Posterior vena cava (tissue), 2 donors: ENCODE data around the gene DGLUCY. TPM values are rescaled to one million over a fixed set of nuclear protein-coding genes. Genes with fewer than 3 reads are reported as not detected.
"Not testable (repeated sequence)": the region's sequence is repeated elsewhere in the genome, so short reads cannot be mapped to it uniquely, and the experiment has no call there.

ENCODE experiments used
- DNase-seq: peaks from one replicate; pipeline ENCODE4 v3.0.0-alpha.2; 2020; ENCODE audit warnings: low spot score
- intact Hi-C, 2 donors: fragments of 100-400 bp; cut with DNase I; formaldehyde crosslinking; loops; one replicate each; pipeline versions ENCODE4 v1.14.1 to v1.14.2; 2022 to 2023
- total RNA-seq, 2 donors: library from RNA; stranded (reverse); fragmentation: NEBNext Ultra II Directional; extraction: Animal tissue kit (Norgen Biotek cat#: 25700); gene quantifications; one replicate each; pipeline ENCODE4 v1.2.1, GENCODE V29; 2021
- donor health status: DM: yes; HTN: yes; CAD: no.
- donor health status: DM: yes; HTN: yes; CAD: no.

The DGLUCY gene
- total RNA-seq, 2 donors from 2014 or later, result 36.2 to 44.4 TPM

- intact Hi-C loops, result no loop called here
- DNase-seq, result no peak
Measured at GRCh38 chr14:91223028-91223783, 109.3 kb downstream of the DGLUCY start.

- intact Hi-C loops, result no loop called here
- no peak for DNase-seq
Measured at GRCh38 chr14:91225025-91225424, 111.2 kb downstream of the DGLUCY start.

GRCh38 chr14:91226360-91226759 is 112.5 kb downstream of the DGLUCY start:
- intact Hi-C loops, DNase-seq: not testable (repeated sequence)

DNA sequence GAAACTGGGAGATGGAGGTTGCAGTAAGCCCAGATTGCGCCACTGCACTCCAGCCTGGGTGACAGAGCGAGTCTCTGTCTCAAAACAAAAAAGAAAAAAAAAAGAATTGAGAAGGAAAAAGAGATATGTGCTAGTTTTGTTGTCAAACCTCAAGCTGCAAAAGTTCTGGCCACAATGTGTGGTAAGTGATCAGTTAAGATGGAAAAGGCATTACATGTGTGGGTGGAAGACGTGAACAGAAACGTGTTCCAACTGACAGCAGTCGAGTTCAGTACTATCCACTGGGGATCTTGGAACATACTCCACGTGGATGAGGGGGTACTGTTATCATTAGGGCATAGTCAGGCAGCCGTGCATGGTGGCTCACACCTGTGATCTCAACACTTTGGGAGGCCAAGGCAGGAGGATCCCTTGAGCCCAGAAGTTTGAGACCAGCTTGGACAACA is 113.3 kb downstream of the DGLUCY start:
- no peak for DNase-seq
- intact Hi-C loops, result no loop called here

- DNase-seq, result peak; percentile 64
- intact Hi-C loops, result no loop called here
Measured at GRCh38 chr14:91228112-91229004, 114.5 kb downstream of the DGLUCY start.

DNA sequence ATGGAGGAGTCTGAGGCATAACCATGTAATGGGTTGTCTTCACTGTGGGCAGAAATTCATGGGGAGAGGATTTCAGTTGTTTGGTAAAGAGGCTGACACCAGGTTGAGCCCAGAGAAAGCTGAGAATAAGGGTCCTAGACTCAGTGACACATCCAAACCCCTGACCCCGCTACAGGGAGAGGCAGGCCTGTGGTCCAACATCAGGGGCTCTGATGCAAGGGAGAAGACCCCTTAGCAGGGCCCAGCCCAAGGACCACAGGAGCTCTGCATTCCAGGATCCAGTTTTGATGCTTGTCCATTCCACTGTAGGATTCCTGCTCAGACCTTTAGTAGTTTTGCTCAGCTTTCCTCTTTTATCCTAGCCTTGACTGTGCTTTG is 115.1 kb downstream of the DGLUCY start:
- intact Hi-C loops, result no loop called here
- peak; percentile 47 for DNase-seq

DNA sequence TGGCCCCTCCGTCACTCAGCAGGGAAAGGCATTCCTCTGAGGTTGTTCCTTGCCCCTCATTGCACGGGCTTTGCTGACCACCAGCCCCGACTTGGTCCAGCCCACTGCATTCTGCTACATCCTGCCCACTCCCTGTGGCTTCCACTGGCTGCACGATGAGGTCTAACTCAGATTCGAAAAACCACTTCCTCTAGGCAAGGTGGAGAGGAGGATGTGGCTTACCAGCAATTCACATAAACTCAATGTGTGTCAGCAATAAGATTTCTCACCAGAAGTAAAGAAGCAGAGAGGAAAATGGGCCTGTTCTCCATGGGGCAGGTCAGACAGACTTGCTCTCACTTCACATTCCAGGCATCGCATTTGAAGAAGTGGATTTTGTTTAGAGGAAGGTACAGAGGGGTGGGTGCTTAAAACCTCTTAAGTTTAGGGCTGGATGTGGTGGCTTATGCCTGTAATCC is 115.9 kb downstream of the DGLUCY start:
- intact Hi-C loops, result no loop called here
- DNase-seq, result no peak

GRCh38 chr14:91230397-91231035 is 116.6 kb downstream of the DGLUCY start:
- intact Hi-C loops, result no loop called here
- no peak for DNase-seq

- intact Hi-C loops, result no loop called here
- no peak for DNase-seq
Measured at GRCh38 chr14:91231446-91231845, 117.6 kb downstream of the DGLUCY start.

GRCh38 chr14:91232052-91232451 is 118.2 kb downstream of the DGLUCY start:
- DNase-seq, result no peak
- intact Hi-C loops, result no loop called here

DNA sequence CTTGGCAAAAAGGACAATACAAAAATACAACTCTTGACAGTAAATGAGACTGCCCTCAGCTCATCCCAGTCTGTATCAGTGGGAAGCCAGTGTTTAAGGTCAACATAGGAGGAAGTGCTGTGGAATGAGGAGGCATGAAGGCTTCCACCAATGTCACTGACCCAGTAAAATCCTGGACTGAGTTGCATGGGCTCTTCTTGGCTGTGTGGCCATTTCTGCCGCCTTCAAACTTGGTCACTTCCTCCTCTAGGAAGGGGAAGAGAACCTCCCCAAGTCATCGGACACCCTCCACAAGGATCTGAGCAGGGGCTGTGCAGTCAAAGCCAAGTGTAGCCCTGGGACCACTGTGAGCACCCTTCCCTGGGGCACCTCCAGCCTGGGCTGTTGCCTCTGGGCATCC is 118.7 kb downstream of the DGLUCY start:
- intact Hi-C loops, result no loop called here
- no peak for DNase-seq

DNA sequence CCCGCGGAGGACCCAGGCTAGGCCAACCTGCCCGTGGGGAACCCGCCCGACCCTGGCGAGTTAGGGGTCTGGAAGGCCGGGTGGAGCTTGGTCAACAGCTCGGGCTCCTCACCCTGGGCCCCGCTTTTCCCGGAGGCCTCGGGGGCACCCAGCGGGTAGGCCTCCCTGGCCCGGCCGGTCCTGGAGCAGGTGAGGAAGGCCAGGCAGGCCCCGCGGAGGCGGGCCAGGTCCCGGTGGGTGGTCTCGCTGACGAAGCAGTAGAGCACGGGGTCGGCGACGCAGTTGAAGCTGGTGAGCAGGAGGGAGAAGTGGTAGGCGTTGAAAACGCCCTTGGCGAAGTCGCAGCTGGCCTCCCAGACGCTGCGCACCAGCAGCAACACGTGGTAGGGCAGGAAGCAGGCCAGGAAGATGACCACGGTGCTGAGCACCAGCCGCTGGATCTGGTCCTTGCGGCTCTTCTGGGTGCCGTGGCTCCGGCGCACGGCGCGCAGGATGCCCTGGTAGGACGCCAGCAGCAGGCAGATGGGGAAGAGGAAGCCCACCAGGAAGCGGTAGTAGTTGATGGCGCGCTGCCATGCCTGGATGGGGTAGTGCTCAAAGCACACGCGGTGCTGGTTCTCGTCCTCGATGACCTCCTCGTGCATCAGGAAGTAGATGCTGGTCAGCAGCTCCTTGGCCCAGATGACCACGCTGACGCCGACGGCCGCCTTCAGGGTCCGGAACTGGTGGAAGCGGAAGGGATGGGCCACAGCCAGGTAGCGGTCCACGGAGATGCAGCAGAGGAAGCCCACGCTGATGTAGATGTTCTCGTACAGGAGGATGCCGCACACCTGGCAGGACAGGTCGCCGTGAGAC is 120.3 kb downstream of the DGLUCY start:
- intact Hi-C loops, result no loop called here
- DNase-seq, result no peak

DNA sequence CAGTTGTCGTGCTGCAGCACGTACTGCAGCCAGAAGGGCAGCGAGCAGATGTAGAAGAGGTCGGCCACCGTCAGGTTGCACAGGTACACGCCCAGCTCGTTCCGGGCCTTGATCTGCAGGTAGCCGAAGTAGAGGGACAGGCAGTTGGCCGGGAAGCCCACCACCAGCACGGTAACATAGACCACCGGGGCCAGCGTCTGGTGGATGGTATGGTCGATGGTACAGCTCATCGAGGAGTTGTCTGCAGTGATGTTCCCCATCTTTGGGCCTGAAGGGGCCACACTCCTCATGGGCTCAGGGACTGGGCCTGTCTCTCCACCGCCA is 120.9 kb downstream of the DGLUCY start:
- no peak for DNase-seq
- intact Hi-C loops, result no loop called here

DNA sequence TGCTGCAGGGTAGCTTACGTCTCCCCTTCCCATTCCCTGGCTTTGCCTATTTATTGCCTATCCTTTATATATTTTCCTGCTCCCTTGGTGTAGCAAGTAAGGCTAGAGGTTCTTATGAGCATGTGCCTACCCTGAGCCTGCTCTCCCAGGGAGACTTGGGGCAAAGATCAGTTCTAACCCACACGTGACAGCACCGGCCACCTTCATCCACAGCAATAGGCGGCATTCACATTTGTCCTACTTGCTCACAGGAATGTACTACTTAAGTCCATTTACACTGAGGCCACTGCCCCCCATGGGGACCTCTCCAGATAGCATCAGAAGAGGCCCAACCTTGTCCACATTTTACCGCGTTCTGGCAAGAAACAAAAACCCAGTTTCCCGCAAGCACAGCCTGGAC is 122.0 kb downstream of the DGLUCY start:
- DNase-seq, result no peak
- intact Hi-C loops, result no loop called here

GRCh38 chr14:91237219-91237618 is 123.3 kb downstream of the DGLUCY start:
- intact Hi-C loops, result no loop called here

GRCh38 chr14:91238085-91238484 is 124.2 kb downstream of the DGLUCY start:
- intact Hi-C loops, result no loop called here
- no peak for DNase-seq

More at GRCh38 chr14:91237219-91237618, 123.3 kb downstream of the DGLUCY start:
- no peak for DNase-seq

DNA sequence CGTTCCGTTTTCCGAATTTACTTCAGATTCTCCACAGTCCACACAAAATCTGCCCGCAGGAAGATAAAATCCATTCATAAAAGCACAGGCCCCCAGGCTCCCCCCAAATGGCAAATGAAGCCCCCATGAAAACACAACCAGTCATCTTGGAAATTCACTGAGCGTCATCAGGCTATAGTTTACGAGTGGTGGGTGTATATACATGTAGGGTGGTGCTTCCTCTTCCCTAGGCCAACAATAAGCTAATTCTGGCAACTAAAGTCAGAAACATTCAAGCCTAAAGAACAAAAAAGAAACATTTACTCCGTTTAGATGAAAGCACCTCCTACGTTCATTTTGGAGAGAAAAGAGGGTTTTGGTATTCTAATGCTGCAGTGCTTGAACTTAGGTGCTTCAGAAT is 124.8 kb downstream of the DGLUCY start:
- DNase-seq, result no peak
- intact Hi-C loops, result no loop called here

DNA sequence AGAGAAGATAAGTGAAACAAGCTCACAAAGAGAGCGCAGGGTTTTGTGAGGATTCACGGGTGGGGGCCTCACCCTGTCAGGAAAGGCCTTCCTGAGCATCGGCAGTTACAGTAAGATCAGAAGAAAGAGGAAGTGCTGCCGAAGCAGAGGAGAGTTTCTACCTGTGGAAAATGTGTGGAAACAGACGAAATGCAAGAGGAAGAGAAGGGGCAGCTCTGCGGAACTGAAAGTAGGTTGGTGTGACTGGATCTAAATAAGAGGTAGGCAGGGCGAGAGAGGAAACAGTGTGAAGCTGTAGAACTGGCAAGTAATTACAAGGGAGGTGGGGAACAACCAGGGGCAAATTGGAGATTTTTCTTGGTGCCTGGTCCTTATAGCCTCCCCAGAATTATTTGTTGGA is 128.0 kb downstream of the DGLUCY start:
- intact Hi-C loops, result no loop called here

GRCh38 chr14:91242635-91243034 is 128.8 kb downstream of the DGLUCY start:
- no peak for DNase-seq
- intact Hi-C loops, result no loop called here

More for the DNA sequence above, 128.0 kb downstream of the DGLUCY start:
- DNase-seq, result no peak
